HG03354 (cell line): Measurements from ENCODE around the gene HOXD9.

ENCODE experiments used
- ATAC-seq: cut with Tn5 transposase; IDR thresholded peaks from one replicate; pipeline ENCODE4 v1.9.1; 2021; ENCODE audit warnings: mild to moderate bottlenecking; ENCODE audit not compliant: unreplicated experiment, poor library complexity, severe bottlenecking

Gene HOXD9

GRCh38 chr2:176132205-176133171 is 10.0 kb downstream of the HOXD9 start:
- ATAC-seq, result no peak

GRCh38 chr2:176133389-176133788 is 10.9 kb downstream of the HOXD9 start:
- no peak for ATAC-seq

DNA sequence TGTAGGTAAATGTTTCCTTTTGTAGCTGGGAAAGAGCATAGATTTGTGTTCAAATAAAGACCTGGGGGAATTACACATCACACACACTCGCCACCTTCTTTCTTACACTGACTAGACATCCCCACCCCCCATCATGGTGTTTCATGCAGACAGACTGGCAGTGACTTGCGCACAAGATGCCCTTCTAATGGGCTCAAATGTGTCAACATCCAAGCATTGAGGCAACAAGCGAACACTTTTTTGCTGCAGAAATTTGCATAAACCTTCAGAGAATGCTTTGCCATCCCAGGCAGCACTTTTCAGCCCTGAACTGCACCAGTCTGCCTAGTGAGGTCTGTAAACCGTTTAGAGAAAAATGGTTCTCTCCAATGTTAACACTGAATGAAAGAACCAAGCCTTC is 11.5 kb downstream of the HOXD9 start:
- ATAC-seq, result no peak

- ATAC-seq, result no peak
These were observed 12.5 kb downstream of the HOXD9 start for GRCh38 chr2:176135035-176135440.

GRCh38 chr2:176136374-176137251 is 14.1 kb downstream of the HOXD9 start:
- ATAC-seq, result no peak

GRCh38 chr2:176137252-176137580 is 14.7 kb downstream of the HOXD9 start:
- no peak for ATAC-seq

GRCh38 chr2:176137906-176138305 is 15.4 kb downstream of the HOXD9 start:
- no peak for ATAC-seq

DNA sequence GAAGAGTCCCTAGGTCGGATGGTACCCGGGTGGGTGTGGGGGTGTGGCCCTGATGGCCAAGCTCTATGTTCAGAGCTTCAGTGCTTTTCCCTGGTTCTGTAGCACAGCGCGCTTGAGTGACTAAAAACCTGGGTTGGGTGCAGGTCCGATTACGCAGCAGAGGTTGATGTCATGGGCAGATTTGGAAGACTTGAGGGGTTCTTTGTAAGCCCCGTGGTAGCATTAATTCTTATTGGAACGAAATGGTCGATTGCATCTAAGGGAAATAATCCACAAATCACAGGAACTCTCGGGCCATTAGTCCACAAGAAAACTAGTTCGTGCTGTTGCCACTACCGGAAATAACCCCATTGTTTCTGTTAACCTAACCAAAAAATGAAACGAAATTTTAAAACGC is 16.0 kb downstream of the HOXD9 start:
- ATAC-seq, result no peak

- no peak for ATAC-seq
These were observed 16.6 kb downstream of the HOXD9 start for GRCh38 chr2:176138923-176139660.

GRCh38 chr2:176139661-176140512 is 17.4 kb downstream of the HOXD9 start:
- peak; percentile 6 for ATAC-seq

GRCh38 chr2:176140513-176141317 is 18.2 kb downstream of the HOXD9 start:
- ATAC-seq, result peak; percentile 95

- ATAC-seq, result no peak
These were observed 19.8 kb downstream of the HOXD9 start for GRCh38 chr2:176142281-176142680.

- ATAC-seq, result no peak
These were observed 22.8 kb downstream of the HOXD9 start for GRCh38 chr2:176145085-176145969.

GRCh38 chr2:176146101-176146500 is 23.6 kb downstream of the HOXD9 start:
- no peak for ATAC-seq

GRCh38 chr2:176146645-176147044 is 24.1 kb downstream of the HOXD9 start:
- ATAC-seq, result no peak

DNA sequence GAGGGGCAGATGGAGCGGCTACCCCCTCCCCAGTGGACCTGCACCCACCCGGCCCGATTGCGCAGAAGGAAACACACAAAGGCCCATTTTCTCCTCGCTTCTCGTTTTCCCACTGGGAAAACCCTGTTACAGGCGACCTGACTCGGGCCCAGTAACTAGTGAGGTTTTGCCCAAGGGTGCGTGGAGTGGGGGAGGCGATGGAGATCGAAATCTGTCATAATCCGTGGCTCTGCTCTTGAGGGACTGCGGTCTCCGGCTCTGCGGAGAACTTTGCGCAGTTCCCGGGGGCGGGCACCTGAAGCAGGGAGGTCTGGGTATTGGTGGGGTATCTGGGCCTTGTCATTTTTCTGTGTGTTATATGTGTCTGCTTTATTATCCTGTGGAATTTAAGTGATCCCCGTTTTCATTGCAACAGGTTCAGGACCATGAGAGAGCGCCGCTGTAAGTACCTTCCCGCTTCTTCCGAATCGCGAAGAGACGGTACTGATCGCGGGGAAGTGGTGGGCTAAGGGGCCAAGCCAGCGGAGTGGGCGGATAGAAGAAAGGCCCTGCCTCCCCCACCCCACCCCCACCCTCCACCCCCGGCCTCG is 24.8 kb downstream of the HOXD9 start:
- ATAC-seq, result no peak
